CD14-positive monocyte (primary cell): ENCODE measurements around the gene DLL3. TPM values are rescaled to one million over a fixed set of nuclear protein-coding genes. Genes with fewer than 3 reads are reported as not detected.

Experiments
- DNase-seq, 3 donors: peaks; one replicate each; pipeline ENCODE4 v3.0.0-alpha.2; 2011 to 2022
- H2AFZ ChIP-seq: 2 replicates; pipeline ENCODE4 v1.6.0; 2012; ENCODE audit warnings: mild to moderate bottlenecking, low read depth, low read length, inconsistent platforms; ENCODE audit not compliant: insufficient read depth, poor library complexity, severe bottlenecking
- H3K27ac ChIP-seq, 2 donors: 1 replicate in 1 of 2; 2 replicates in 1 of 2; pipeline ENCODE4 v1.5.1; 2012 to 2013; ENCODE audit warnings: low read length in 2 of 2, control low read depth in 1 of 2, inconsistent platforms in 1 of 2, low read depth in 1 of 2, mild to moderate bottlenecking in 1 of 2
- H3K27me3 ChIP-seq, 2 donors: one replicate each; pipeline versions ENCODE4 v1.6.0 to v1.6.1; 2011 to 2013; ENCODE audit warnings: low read length in 2 of 2; ENCODE audit not compliant: control insufficient read depth in 2 of 2, insufficient read depth in 2 of 2
- H3K36me3 ChIP-seq, 2 donors: replicated peaks in 1 of 2; 1 replicate in 1 of 2; 2 replicates in 1 of 2; pipeline versions ENCODE4 v1.5.1 to v1.6.1; 2012 to 2013; ENCODE audit warnings: low read length in 2 of 2, control low read depth in 1 of 2, inconsistent platforms in 1 of 2, mild to moderate bottlenecking in 1 of 2; ENCODE audit not compliant: insufficient read depth in 2 of 2, control insufficient read depth in 1 of 2
- H3K4me1 ChIP-seq, 2 donors: 1 replicate in 1 of 2; 2 replicates in 1 of 2; pipeline versions ENCODE4 v1.5.1 to v1.6.1; 2012 to 2013; ENCODE audit warnings: low read length in 2 of 2, control low read depth in 1 of 2, inconsistent platforms in 1 of 2, mild to moderate bottlenecking in 1 of 2, moderate library complexity in 1 of 2; ENCODE audit not compliant: insufficient read depth in 2 of 2, control insufficient read depth in 1 of 2
- H3K4me2 ChIP-seq: replicated peaks from 2 replicates; pipeline ENCODE3; 2012; ENCODE audit warnings: low read length, moderate library complexity, mild to moderate bottlenecking; ENCODE audit not compliant: poor library complexity, severe bottlenecking; ENCODE audit errors: extremely low read depth
- H3K4me3 ChIP-seq, 3 experiments: fragments of 200-600 bp in 1 of 3; sonication (generic) in 1 of 3; replicated peaks in 1 of 3; 1 replicate in 2 of 3; 2 replicates in 1 of 3; pipeline ENCODE4 v1.5.1; 2011 to 2013; ENCODE audit warnings: low read length in 3 of 3, mild to moderate bottlenecking in 3 of 3, control low read depth in 2 of 3, low read depth in 2 of 3, inconsistent platforms in 1 of 3, moderate library complexity in 1 of 3
- H3K79me2 ChIP-seq: 2 replicates; pipeline ENCODE4 v1.6.0; 2012; ENCODE audit warnings: mild to moderate bottlenecking, control low read depth, inconsistent platforms, low read length, moderate library complexity; ENCODE audit not compliant: insufficient read depth
- H3K9ac ChIP-seq: 2 replicates; pipeline ENCODE4 v1.6.0; 2017; ENCODE audit warnings: low read length, mild to moderate bottlenecking; ENCODE audit not compliant: insufficient read depth, poor library complexity, severe bottlenecking
- H3K9me3 ChIP-seq, 2 donors: replicated peaks in 1 of 2; 1 replicate in 1 of 2; 2 replicates in 1 of 2; pipeline versions ENCODE4 v1.5.1 to v1.6.1; 2012 to 2013; ENCODE audit warnings: low read length in 2 of 2, control low read depth in 1 of 2; ENCODE audit not compliant: control insufficient read depth in 1 of 2, insufficient read depth in 1 of 2
- H4K20me1 ChIP-seq: 2 replicates; pipeline ENCODE4 v1.6.0; 2012; ENCODE audit warnings: mild to moderate bottlenecking, low read length, control low read depth, moderate library complexity; ENCODE audit not compliant: insufficient read depth
- H3K27ac Mint-ChIP-seq, 7 donors: one replicate each; pipeline ENCODE4 v1.8.0; 2020; ENCODE audit warnings: mild to moderate bottlenecking in 7 of 7, mixed read lengths in 7 of 7, moderate library complexity in 6 of 7, inconsistent platforms in 2 of 7
- H3K27me3 Mint-ChIP-seq, 3 donors: one replicate each; pipeline ENCODE4 v1.8.0; 2021 to 2022; ENCODE audit warnings: low read depth in 3 of 3, mild to moderate bottlenecking in 3 of 3, mixed read lengths in 3 of 3, moderate library complexity in 3 of 3, inconsistent platforms in 1 of 3
- H3K36me3 Mint-ChIP-seq, 2 donors: one replicate each; pipeline ENCODE4 v1.8.0; 2020; ENCODE audit warnings: mixed read lengths in 2 of 2, inconsistent platforms in 1 of 2, mild to moderate bottlenecking in 1 of 2
- H3K4me1 Mint-ChIP-seq: one replicate; pipeline ENCODE4 v1.8.0; 2020; ENCODE audit warnings: mild to moderate bottlenecking, mixed read lengths
- H3K4me3 Mint-ChIP-seq, 2 donors: one replicate each; pipeline ENCODE4 v1.8.0; 2020; ENCODE audit warnings: mild to moderate bottlenecking in 2 of 2, mixed read lengths in 2 of 2, moderate library complexity in 1 of 2
- H3K9me3 Mint-ChIP-seq, 7 donors: one replicate each; pipeline ENCODE4 v1.8.0; 2020 to 2022; ENCODE audit warnings: mixed read lengths in 7 of 7, mild to moderate bottlenecking in 6 of 7, moderate library complexity in 6 of 7, inconsistent platforms in 2 of 7
- CTCF ChIP-seq: fragments of 200-600 bp; IDR thresholded peaks from one replicate; pipeline ENCODE4 v1.8.0; 2022; ENCODE audit warnings: antibody characterized with exemption, mild to moderate bottlenecking
- WGBS: methylation state at CpG from one replicate; pipeline ENCODE4 v1.1.5; 2013; ENCODE audit warnings: missing lambda C conversion rate; ENCODE audit not compliant: insufficient coverage; 5-methylcytosine and 5-hydroxymethylcytosine counted together
- intact Hi-C, 2 donors: fragments of 100-400 bp; cut with micrococcal nuclease; formaldehyde crosslinking; loops; one replicate each; pipeline versions ENCODE4 v1.15.0 to v1.15.1; 2023
- polyA plus RNA-seq, 3 donors: library from polyadenylated mRNA; depleted of rRNA in 1 of 3; unstranded in 2 of 3; stranded (reverse) in 1 of 3; fragments of 300-500 nt in 2 of 3; fragments of >200 nt in 1 of 3; fragmentation: Illumina TruSeq in 2 of 3; gene quantifications; 1 replicate in 2 of 3; 2 replicates in 1 of 3; pipeline ENCODE4 v1.2.3, GENCODE V29; 2012 to 2021

The DLL3 gene
- polyA plus RNA-seq, 3 donors = not detected

DNA sequence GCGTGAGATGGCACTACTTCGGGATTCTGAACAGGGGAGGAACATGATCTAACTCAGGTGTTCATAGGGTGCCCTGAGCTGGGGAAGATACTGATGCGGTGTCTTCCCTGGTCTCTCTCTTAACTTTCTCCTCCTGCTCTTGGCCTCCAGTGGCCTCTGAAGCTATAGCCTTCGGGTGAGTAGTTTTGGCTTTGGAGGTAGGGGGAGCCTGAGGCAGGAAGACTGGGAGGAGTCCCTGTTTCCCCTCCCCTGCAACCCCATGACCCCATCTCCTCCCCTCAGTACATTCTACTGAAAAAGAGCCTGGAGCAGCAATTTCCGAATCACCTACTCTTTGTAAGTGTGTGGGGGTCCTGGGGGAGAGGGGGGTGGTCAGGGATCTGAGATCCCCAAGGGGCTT is 19.7 kb downstream of the DLL3 start:
- no peak for TF ChIP-seq CTCF
- peaks cover 0 to 15% (median 6%) of the 10 kb centered on the region in 7 donors for H3K9me3 Mint-ChIP-seq
- H3K36me3 Mint-ChIP-seq = no peaks in the 10 kb centered on the region
- H3K27me3 ChIP-seq = peaks cover 34 to 48% of the 10 kb centered on the region in 2 donors
- H3K27me3 Mint-ChIP-seq = peaks cover 53 to 59% (median 58%) of the 10 kb centered on the region in 3 donors
- no peaks in the 10 kb centered on the region for H4K20me1 ChIP-seq
- peaks cover 7 to 16% of the 10 kb centered on the region in 2 donors for H3K9me3 ChIP-seq
- H3K4me2 ChIP-seq = no peak overlapping the region
- H3K79me2 ChIP-seq = no peaks in the 10 kb centered on the region
- H3K4me1 ChIP-seq = peaks cover 0 to 10% of the 10 kb centered on the region in 2 donors
- H3K4me3 Mint-ChIP-seq = peak overlapping the region in 1 of 2 donors; percentile 68
- no peak overlapping the region for H3K27ac Mint-ChIP-seq
- peaks cover 12% of the 10 kb centered on the region for H3K4me1 Mint-ChIP-seq
- H2AFZ ChIP-seq = no peak overlapping the region
- H3K27ac ChIP-seq = no peak overlapping the region
- no peak overlapping the region for H3K9ac ChIP-seq
- H3K36me3 ChIP-seq = no peaks in the 10 kb centered on the region
- no peak for DNase-seq
- intact Hi-C loops = no loop called here
- no peak overlapping the region for H3K4me3 ChIP-seq
- WGBS = 100% methylated on average over 1 of the region's 5 CpGs

DNA sequence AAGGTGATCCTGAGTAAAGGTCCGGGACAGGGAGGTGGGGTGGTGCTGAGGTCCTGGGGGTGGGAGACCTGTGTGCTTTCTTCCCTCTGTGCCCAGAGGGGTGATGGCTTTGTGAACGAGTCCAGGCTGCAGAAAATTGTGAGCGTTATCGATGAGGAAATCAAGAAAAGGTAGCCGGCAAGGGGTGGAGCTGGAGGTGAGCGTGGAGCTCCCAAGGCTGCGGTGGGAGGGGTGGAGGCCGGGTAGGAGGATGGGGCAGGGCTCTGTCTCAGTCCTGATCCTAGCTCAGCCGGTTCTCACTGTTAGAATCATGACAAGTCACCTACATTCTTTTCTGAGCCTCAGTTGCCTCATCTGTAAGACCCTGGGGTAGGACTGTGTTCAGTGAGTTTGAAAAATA is 20.2 kb downstream of the DLL3 start:
- TF ChIP-seq CTCF = no peak
- Histone ChIP-seq H4K20me1 (no peaks in the 10 kb centered on the region), H3K4me2 (no peak overlapping the region), H3K36me3 (no peaks in the 10 kb centered on the region), H3K27ac (no peak overlapping the region), H2AFZ (no peak overlapping the region), H3K4me3 (no peak overlapping the region), H3K9me3 (peaks cover 7 to 12% of the 10 kb centered on the region in 2 donors), H3K4me1 (peaks cover 0 to 10% of the 10 kb centered on the region in 2 donors), H3K9ac (no peak overlapping the region), H3K79me2 (no peaks in the 10 kb centered on the region), H3K27me3 (peaks cover 29 to 43% of the 10 kb centered on the region in 2 donors)
- intact Hi-C loops = no loop called here
- WGBS = 82% methylated on average over 6 of the region's 9 CpGs
- Mint-ChIP-seq H3K27me3 (peaks cover 48 to 54% (median 53%) of the 10 kb centered on the region in 3 donors), H3K36me3 (no peaks in the 10 kb centered on the region), H3K4me1 (peaks cover 12% of the 10 kb centered on the region), H3K9me3 (peaks cover 0 to 15% (median 6%) of the 10 kb centered on the region in 7 donors), H3K4me3 (no peak overlapping the region), H3K27ac (no peak overlapping the region)
- no peak for DNase-seq
